Muscle layer of duodenum (tissue), 2 donors: ENCODE results near the gene TOM1L1.

Experiments
- H3K27ac ChIP-seq: one replicate; pipeline ENCODE4 v1.7.0; 2013; ENCODE audit warnings: mild to moderate bottlenecking, low read length
- H3K27me3 ChIP-seq: one replicate; pipeline ENCODE4 v1.7.0; 2013; ENCODE audit warnings: low read depth, mild to moderate bottlenecking, control low read depth, low read length
- H3K36me3 ChIP-seq, 2 donors: one replicate each; pipeline ENCODE4 v1.7.0; 2013; ENCODE audit warnings: low read length in 2 of 2, control low read depth in 1 of 2, mild to moderate bottlenecking in 1 of 2; ENCODE audit not compliant: insufficient read depth in 2 of 2, control insufficient read depth in 1 of 2
- H3K4me1 ChIP-seq, 2 donors: one replicate each; pipeline ENCODE4 v1.7.0; 2013; ENCODE audit warnings: low read length in 2 of 2, mild to moderate bottlenecking in 2 of 2, control low read depth in 1 of 2, moderate library complexity in 1 of 2; ENCODE audit not compliant: insufficient read depth in 2 of 2, control insufficient read depth in 1 of 2
- H3K4me3 ChIP-seq, 2 donors: one replicate each; pipeline ENCODE4 v1.7.0; 2013; ENCODE audit warnings: low read length in 2 of 2, low read depth in 1 of 2, mild to moderate bottlenecking in 1 of 2
- H3K9me3 ChIP-seq, 2 donors: one replicate each; pipeline ENCODE4 v1.7.0; 2013; ENCODE audit warnings: low read length in 2 of 2, control low read depth in 1 of 2, mild to moderate bottlenecking in 1 of 2; ENCODE audit not compliant: control insufficient read depth in 1 of 2
- donor health status: healthy.

TOM1L1 gene

DNA sequence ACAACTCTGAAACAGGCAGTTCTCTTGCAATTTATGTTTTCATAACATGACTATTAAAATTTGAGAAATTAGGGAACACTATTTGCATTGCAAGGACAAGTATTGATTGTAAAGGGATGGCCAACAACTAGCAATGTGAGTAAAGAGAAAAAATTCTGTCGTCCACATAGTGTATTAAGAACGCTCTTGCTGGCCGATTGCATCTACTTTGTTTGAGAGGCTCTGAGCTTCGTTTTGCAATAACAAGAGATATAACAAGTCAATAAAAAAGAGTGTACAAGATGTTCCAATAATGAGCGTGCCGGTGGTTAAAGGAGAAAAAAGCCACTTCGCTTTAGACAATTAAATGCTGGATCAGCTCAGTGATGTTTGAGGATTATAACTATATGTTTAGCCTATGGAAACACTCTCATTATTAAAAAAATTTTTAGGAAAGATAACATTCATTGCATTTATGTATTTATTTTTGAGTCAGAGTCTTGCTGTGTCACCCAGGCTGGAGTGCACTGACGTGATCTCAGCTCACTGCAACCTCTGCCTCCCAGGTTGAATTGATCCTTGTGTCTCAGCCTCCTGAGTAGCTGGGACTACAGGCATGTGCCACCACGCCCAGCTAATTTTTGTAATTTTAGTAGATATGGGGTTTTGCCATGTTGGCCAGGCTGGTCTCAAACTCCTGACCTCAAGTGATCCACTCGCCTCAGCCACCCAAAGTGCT lies 19.2 kb upstream of the TOM1L1 start:
- H3K4me1 ChIP-seq = no peaks in the 10 kb centered on the region
- no peak overlapping the region for H3K27ac ChIP-seq
- no peak overlapping the region for H3K4me3 ChIP-seq
- H3K27me3 ChIP-seq = no peaks in the 10 kb centered on the region
- no peaks in the 10 kb centered on the region for H3K36me3 ChIP-seq
- H3K9me3 ChIP-seq = no peaks in the 10 kb centered on the region

DNA sequence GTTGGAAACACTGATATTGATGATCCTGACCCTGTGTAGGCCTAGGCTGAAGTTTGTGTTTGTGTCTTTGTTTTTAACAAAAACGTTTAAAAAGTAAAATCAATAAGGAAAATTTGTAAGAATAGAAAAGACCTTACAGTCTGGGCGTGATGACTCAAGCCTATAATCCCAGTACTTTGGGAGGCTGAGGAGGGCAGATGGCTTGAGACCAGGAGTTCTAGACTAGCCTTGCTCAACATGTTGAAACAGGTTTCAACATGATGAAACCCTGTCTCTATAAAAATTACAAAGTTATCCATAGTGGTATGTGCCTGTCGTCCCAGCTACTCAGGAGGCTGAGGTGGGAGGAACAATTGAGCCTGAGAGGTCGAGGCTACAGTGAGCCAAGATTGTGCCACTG lies 18.3 kb upstream of the TOM1L1 start:
- H3K9me3 ChIP-seq = no peaks in the 10 kb centered on the region
- H3K4me1 ChIP-seq = no peaks in the 10 kb centered on the region
- H3K4me3 ChIP-seq = no peak overlapping the region
- no peaks in the 10 kb centered on the region for H3K36me3 ChIP-seq
- H3K27me3 ChIP-seq = no peaks in the 10 kb centered on the region
- H3K27ac ChIP-seq = no peak overlapping the region

DNA sequence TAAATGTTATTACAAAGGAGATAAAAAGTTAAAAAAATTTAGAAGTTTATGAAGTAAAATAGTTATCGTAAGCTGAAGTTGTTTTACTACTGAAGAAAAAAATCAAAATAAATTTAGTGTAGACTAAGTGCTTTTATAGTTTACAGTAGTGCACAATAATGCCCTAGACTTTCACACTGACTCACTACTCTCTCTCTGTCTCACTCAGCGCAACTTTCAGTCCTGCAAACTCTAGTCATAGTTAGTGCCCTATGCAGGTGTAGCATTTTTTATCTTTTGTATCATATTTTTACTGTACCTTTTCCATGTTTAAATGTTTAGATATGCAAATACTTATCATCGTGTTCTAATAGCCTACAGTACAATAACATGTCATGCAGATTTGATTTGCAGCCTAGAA lies 17.7 kb upstream of the TOM1L1 start:
- H3K36me3 ChIP-seq = no peaks in the 10 kb centered on the region

DNA sequence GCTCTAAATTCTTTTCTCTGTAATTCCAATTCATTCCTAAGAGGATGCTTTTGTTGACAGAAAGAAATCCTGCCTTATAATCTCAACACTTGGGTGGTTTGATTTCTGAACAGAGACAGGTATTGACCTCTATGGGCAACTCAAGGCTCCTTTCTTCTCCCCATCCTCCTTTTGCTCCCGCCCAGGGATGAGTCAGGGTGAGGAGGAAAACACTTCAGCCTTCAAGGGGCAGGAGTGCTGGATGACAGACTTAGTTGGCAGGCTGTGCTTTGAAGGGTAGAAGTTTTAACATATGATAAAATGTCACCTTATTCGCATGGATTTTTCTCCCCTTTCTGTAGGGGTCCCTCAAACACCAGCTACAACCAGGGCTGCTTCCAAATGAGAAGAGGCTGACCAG lies 16.7 kb upstream of the TOM1L1 start:
- Histone ChIP-seq H3K27ac (no peak overlapping the region), H3K4me1 (no peaks in the 10 kb centered on the region), H3K27me3 (no peaks in the 10 kb centered on the region), H3K36me3 (no peaks in the 10 kb centered on the region), H3K9me3 (no peaks in the 10 kb centered on the region), H3K4me3 (no peak overlapping the region)

More for the DNA sequence above, 17.7 kb upstream of the TOM1L1 start:
- H3K27me3 ChIP-seq = no peaks in the 10 kb centered on the region
- H3K9me3 ChIP-seq = no peaks in the 10 kb centered on the region
- no peak overlapping the region for H3K4me3 ChIP-seq
- no peaks in the 10 kb centered on the region for H3K4me1 ChIP-seq
- no peak overlapping the region for H3K27ac ChIP-seq

DNA sequence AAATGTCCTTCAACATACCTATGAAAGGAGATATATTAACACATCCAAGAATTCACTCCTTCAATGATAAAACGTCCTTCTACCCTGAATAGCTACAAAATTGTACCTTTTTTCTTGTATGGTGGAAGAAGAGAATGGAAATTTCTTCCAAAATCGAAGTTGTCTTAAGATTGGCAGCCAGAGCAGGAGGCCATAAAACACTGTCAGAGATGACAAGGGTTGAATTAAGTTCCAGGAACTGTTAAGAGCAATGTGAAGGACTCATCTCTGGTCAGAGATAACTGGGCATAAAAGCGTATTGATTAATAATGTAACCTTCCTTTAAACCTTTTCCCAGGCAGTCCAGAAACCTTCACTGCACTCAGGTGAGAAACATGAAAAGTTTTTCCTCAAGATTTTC lies 12.9 kb upstream of the TOM1L1 start:
- no peak overlapping the region for H3K4me3 ChIP-seq
- no peaks in the 10 kb centered on the region for H3K27me3 ChIP-seq
- H3K4me1 ChIP-seq = no peaks in the 10 kb centered on the region
- H3K36me3 ChIP-seq = no peaks in the 10 kb centered on the region
- no peaks in the 10 kb centered on the region for H3K9me3 ChIP-seq
- H3K27ac ChIP-seq = no peak overlapping the region

DNA sequence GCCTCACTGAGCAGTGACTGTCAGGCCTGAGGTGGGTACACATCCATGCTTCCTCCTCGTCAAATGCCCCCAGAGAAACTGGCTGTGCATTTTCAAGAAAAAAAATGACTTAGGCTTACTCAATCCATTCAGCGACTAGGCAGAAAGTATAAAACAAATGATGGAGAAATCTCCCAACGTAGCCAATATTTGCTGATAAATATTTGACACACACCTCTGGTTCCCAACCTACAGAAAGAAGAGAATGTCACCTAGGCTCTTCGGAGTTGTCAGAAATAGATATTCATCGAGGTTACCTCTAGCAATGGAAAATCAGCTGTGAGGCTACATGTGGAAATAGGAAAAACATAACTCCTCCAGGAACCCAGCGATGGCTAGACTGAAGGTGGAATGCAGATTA lies 12.4 kb upstream of the TOM1L1 start:
- H3K27me3 ChIP-seq = no peaks in the 10 kb centered on the region
- no peak overlapping the region for H3K27ac ChIP-seq
- no peaks in the 10 kb centered on the region for H3K4me1 ChIP-seq
- no peak overlapping the region for H3K4me3 ChIP-seq
- no peaks in the 10 kb centered on the region for H3K9me3 ChIP-seq
- H3K36me3 ChIP-seq = no peaks in the 10 kb centered on the region

DNA sequence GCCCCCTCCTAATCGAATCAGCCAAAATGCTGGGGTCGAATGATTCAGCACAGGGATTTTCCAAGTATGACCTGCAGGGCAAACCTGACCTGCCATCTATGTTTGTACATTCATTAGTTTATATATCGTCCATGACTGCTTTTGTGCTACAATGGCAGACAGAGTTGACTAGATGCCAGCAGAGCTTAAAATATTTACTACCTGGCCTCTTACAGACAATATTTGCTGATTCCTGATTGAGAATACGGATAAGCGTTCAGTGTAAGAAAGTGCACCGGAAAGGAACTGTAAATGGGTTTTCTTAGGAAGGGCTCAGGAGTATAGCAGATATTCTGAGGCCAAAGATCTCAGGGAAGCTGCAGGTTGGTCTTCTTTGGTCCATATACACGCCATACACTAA lies 11.7 kb upstream of the TOM1L1 start:
- H3K9me3 ChIP-seq = no peaks in the 10 kb centered on the region
- no peaks in the 10 kb centered on the region for H3K27me3 ChIP-seq
- H3K27ac ChIP-seq = no peak overlapping the region
- H3K4me3 ChIP-seq = no peak overlapping the region
- H3K36me3 ChIP-seq = no peaks in the 10 kb centered on the region
- H3K4me1 ChIP-seq = no peaks in the 10 kb centered on the region

DNA sequence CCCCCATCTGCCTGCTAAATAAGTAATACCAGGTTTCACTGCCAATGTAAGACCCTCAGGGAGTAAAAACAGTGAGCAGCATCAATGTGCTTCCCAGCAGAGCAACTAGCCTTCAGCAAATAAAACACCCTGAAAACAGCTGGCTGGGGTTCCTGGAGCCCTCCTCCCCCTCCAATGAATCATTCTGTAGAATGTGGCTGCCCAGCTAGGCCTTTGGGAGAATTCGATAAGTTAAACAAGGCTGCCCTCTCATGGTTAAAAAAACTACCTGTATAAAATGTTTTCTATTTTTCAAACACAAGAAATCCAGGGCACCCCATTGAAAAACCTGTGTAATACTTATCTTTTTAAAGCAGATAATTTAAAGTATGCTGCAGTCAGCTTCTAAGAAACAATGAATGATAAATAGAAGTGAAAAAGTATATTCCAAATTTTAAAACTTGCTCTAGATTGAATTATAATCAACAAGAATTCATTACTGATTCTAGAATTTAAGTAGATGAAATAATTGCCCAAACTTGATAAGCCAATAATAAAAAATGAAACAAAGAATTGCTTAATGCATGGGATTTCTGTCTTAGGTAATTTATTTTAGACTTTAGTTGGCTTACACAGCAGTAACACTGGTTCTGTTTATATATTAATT lies 9.4 kb upstream of the TOM1L1 start:
- Histone ChIP-seq H3K9me3 (no peaks in the 10 kb centered on the region), H3K27ac (no peak overlapping the region), H3K27me3 (no peaks in the 10 kb centered on the region), H3K4me3 (no peak overlapping the region), H3K36me3 (no peaks in the 10 kb centered on the region), H3K4me1 (no peaks in the 10 kb centered on the region)

DNA sequence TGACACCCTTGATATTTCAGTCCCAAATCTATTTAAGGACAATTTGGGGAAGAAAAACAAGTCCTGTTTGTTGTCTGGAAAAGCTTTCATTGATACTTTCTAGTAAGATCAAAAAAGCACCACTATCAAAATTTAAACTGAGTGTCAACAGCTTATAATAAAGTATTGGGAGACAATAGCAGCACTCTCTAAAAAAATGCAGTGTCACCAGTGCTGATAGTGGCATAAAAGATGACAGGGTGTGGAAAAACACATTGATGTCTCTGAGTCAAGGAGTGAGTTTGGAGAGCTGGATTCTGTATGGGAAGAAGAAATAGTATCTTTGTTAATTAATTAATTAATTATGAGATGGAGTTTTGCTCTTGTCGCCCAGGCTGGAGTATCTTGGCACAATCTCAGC lies 8.3 kb upstream of the TOM1L1 start:
- H3K27me3 ChIP-seq = no peaks in the 10 kb centered on the region
- no peak overlapping the region for H3K4me3 ChIP-seq
- H3K9me3 ChIP-seq = no peaks in the 10 kb centered on the region
- no peaks in the 10 kb centered on the region for H3K4me1 ChIP-seq
- no peaks in the 10 kb centered on the region for H3K36me3 ChIP-seq
- H3K27ac ChIP-seq = no peak overlapping the region

DNA sequence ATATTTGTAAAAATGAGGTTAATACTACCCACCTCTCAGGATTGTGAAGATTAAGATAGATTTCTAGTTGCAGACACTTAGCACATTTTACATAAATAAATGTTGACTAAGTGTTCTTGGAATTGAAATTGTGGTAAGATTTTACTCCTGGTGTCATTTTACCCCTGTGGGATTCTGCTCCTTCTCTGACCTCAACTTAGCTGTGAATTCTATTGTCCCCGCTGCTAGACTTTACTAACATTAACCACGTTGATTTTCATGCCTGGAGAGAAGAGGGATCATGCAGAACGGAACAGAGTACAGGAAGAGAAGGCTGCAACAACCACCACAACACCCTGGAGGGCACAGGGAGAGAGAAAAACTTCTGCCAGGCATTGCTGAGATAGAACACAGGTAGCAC lies 2.1 kb upstream of the TOM1L1 start:
- Histone ChIP-seq H3K4me1 (peaks cover 0 to 13% of the 10 kb centered on the region in 2 donors), H3K4me3 (no peak overlapping the region), H3K27ac (no peak overlapping the region), H3K27me3 (no peaks in the 10 kb centered on the region), H3K36me3 (no peaks in the 10 kb centered on the region), H3K9me3 (no peaks in the 10 kb centered on the region)

DNA sequence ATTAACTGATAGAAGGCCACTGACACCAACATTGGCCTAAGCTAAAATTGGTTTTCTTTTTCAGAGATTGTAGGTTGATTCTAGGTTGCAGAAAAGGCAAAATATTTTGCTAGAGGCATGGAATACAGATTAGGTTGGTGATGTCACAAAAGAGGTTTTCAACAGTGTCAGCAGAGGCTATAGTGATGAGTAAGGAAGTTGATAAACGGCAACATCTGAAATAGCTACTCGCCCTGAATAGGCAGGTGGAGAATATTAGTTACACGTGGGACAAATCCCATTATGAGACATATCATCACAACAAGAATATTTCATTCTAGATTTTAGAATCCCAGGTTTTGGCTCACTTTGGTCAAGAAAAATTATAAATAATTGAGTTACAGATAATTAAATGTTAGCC lies 1.5 kb upstream of the TOM1L1 start:
- Histone ChIP-seq H3K27ac (no peak overlapping the region), H3K36me3 (no peaks in the 10 kb centered on the region), H3K4me1 (peaks cover 0 to 13% of the 10 kb centered on the region in 2 donors), H3K4me3 (no peak overlapping the region), H3K9me3 (no peaks in the 10 kb centered on the region), H3K27me3 (no peaks in the 10 kb centered on the region)
